NCI-H2227 treated with DMSO at 0.1 percent for 48 hours (cell line): ENCODE data around the gene ITGA11.

ENCODE experiments used
- DNase-seq: peaks from one replicate; lab custom pipeline; 2025; lab: John Stamatoyannopoulos, UW

ITGA11 gene

GRCh38 chr15:68311464-68311835 is 120.5 kb downstream of the ITGA11 start:
- no peak for DNase-seq

GRCh38 chr15:68310804-68311463 is 121.0 kb downstream of the ITGA11 start:
- no peak for DNase-seq

GRCh38 chr15:68310178-68310803 is 121.7 kb downstream of the ITGA11 start:
- no peak for DNase-seq

GRCh38 chr15:68309024-68309423 is 122.9 kb downstream of the ITGA11 start:
- no peak for DNase-seq

- DNase-seq = no peak
Observed at GRCh38 chr15:68307131-68307928, 124.6 kb downstream of the ITGA11 start.

DNA sequence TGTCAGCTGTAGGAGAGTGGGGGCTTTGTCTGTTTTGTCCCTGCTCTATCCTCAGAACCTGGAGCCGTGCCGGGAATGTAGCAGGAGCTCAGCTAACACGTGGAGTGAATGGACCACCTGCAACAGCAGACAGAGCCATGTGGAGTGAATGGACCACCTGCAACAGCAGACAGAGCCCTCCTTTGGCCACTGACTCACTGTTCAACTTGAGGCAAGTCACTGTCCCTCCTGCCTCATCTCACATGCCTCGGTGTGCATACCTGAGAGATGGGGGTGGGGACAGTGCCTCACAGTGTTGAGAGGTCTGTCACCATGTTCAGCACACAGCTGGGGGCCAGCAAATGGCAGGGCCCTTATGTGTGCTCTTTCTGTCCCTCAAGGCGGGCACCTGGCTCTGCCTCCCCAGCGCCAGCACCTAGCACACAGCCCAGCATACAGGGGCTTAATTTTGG is 126.5 kb downstream of the ITGA11 start:
- DNase-seq = no peak

DNA sequence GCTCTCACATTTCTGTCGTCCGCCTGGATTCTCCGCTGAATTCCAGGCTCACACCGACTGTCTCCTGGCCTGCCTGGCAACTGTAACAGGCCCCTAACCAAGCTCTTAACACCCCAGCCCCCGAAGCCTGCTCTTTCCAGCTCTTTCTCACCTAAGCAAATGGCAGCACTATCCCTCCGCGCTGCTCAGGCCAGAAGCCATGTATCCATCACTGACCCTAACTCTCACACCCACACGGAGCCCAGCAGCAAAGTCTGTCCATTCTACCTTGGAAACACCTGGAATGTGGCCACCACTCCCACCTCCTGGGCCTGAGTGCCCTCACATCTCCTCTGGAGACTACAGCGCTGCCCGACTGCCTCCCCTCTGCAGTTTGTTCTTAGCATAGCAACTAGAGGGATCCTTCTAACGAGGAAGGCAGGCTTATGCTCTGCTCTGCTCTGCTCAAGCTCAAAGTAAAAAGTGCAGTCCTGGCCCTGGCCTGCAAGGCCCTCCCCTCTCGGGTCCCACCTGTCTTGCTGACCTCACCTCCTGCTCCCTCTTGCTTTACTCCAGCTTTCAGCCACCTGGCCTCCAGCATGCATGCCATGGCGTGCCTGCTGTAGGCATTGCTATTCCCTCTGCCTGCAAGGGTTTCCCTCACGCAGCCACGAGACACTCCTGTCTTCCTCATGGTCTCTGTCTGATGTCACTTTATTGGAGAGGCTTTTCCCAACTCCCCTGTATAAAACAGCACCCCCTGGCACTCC is 127.2 kb downstream of the ITGA11 start:
- no peak for DNase-seq

- DNase-seq = no peak
Observed at GRCh38 chr15:68303560-68304436, 128.2 kb downstream of the ITGA11 start.

- no peak for DNase-seq
Observed at GRCh38 chr15:68303134-68303533, 128.8 kb downstream of the ITGA11 start.

DNA sequence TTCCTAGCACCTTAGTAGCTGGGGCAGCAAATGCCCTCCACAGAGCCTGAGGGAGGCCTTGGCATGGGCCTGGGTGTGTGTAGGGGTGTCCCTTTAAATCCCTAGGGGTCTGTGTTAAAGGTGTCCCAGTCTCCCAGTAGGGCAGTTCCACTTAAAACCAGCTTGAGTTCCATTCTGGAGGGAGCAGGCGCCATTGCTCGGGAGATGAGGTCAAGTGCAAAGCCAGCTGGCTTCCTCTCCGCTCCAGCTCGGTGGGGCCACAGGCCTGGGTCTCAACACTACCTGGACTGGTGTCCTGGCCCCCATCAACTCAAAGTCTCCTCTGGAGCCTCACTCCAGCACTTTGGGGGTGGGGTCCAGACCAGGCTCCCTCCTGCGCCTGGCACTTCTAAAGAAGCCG is 129.2 kb downstream of the ITGA11 start:
- no peak for DNase-seq

DNA sequence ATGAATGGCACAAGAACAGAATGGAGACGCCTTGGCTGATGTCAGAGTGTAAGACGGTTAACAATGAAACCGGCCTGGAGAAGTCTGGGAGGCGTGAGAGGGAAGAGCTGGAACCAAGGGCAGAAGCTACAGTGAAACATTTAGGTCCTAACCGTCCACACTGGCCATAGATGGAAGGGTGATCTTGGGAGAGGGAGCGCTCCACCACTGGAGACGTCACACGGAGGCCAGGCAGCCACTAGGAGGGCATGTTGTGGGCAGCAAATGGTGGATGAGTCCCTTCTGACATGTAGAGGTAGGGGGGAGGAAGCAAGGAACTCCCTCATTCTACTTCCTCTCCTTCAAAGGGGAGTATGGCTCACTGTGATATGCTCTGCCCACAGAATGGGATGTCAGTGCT is 130.7 kb downstream of the ITGA11 start:
- no peak for DNase-seq

DNA sequence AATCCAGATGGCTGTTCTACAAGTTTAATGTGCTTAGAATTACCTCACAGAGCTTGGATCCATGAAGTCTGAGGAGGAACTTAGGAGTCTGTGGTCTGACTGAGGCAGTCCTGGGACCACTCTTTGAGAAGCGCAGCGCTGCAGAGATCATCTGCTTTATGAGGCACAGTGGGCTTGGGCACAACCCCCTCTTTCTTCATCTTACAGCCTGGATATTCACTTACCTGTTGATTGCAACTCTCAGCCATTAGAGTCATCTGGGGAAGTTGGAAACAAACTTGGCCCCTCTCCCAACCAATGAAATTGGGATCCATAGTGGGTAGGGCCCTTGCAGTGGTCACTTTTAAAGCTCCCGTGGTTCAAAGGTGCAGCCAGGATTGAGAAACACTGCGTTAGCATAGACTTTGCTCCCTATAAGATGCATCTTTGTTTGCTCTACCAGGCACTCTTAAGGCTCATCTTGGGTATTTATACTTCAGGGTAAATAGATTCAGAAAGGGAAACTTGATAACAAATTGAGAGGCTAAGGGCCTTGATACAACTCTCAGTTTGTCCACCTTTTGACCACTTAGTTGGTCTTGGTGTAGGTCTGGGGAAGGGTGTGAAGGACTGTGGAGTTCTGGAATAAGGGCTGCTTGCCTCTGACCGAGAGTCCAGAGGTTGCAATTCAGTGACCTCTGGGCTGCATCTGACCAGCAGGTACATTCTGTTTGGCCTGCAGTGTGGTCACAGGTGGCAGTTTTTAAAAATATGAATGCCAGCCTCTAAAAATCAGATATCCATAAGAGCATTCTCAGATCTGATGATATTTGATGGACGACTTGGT is 131.6 kb downstream of the ITGA11 start:
- no peak for DNase-seq

GRCh38 chr15:68299436-68299835 is 132.5 kb downstream of the ITGA11 start:
- no peak for DNase-seq

DNA sequence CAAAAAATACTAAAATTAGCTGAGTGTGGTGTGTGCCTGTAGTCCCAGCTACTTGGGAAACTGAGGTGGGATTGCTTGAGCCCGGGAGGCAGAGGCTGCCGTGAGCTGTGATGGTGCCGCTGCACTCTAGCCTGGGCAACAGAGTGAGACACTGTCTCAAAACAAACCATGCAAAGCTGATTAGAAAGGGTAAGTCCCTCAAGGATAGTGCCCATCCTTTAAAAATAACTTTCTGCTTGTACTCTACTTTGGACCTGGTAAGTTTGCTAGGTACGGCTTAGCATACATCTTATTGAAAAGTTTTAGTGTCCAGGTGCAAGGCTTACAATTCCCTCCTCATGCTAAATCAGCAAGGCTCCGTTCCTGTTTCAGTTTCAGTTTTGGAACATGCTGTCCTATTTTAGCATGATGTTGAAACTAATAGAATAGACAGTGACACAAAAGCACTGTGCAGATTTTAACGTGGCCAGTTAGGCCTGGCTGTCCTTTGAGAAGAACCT is 133.0 kb downstream of the ITGA11 start:
- DNase-seq = no peak

DNA sequence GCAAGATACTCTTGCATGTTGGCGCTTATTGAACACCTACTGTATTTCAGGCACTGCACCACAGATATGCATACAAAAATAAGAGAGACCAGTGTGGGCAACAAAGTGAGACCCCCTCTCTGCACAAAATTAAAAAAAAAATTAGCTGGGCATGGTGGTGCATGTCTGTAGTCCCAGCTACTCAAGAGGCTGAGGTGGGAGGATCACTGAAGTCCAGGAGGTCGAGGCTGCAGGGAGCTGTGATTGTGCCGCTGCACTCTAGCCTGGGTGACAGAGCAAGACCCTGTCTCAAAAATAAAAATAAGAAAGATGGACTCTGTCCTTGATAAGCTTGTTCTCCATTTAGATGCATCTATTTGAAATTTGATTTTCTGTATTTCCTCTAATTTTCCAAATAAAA is 133.6 kb downstream of the ITGA11 start:
- DNase-seq = no peak

- DNase-seq = no peak
Observed at GRCh38 chr15:68295014-68295805, 136.8 kb downstream of the ITGA11 start.

GRCh38 chr15:68292967-68293366 is 139.0 kb downstream of the ITGA11 start:
- no peak for DNase-seq

GRCh38 chr15:68292157-68292781 is 139.7 kb downstream of the ITGA11 start:
- no peak for DNase-seq

- DNase-seq = no peak
Observed at GRCh38 chr15:68290715-68291114, 141.2 kb downstream of the ITGA11 start.
